ENCODE results near the gene IFT172.

The IFT172 gene

GRCh38 chr2:27494284-27494943, 4.9 kb upstream of the IFT172 start:
- no peak for FAIRE-seq

DNA sequence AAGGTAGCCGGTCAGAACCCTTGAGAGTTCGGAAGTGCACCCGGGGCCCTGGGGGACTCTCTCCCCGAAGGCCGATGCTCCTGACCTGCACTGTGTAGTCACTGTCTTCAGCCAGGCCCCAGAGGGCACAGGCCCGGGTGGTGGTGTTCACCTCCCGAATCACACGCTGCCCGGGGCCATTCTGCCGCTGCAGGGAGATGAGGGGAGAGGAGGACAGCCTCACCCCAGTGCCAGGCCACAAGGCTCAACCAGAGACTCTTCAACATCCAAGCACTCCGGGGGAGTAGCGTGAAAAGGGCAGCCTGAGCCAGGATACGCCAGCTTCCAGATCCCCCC, 4.4 kb upstream of the IFT172 start:
- FAIRE-seq, result no peak

DNA sequence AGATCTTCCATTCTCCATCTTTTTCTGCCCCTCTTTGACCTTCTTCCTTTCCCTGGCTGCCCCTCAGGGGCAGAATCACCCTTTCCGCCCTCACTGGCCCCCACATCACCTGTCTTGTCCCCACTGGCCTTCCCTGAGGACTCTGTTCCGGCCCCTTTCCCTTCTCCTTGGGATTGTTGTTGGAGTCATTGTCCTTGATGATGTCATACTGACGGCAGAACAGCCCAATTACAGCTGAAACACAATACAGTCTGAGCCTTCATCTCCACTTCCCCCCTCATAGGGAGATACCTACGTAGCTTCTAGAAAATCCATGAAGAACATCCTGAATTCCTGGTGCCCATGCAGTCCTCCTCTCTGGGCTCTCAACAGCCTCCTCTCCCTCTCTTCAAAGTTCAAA, 3.0 kb upstream of the IFT172 start:
- no peak for FAIRE-seq

GRCh38 chr2:27489118-27489497, 435 bp downstream of the IFT172 start:
- no peak for FAIRE-seq

- no peak for FAIRE-seq
Measured at GRCh38 chr2:27485496-27485895, 4.0 kb downstream of the IFT172 start.

- FAIRE-seq, result no peak
Measured at GRCh38 chr2:27471961-27472360, 17.6 kb downstream of the IFT172 start.

DNA sequence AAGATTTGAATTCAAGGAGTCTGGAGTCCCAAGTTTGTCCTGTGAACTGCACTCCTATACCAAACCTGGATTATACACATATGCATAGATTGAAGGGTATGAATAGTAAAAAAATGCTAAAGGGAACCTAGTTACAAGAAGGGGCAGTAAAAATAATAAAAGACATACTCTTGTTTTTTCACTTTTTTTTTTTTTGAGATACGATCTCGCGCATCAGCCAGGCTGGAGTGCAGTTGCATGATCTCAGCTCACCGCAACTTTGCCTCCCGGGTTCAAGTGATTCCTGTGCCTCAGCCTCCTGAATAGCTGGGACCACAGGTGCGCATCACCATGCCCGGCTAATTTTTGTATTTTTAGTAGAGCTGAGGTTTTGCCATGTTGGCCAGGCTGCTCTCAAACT, 25.1 kb downstream of the IFT172 start:
- FAIRE-seq, result no peak

DNA sequence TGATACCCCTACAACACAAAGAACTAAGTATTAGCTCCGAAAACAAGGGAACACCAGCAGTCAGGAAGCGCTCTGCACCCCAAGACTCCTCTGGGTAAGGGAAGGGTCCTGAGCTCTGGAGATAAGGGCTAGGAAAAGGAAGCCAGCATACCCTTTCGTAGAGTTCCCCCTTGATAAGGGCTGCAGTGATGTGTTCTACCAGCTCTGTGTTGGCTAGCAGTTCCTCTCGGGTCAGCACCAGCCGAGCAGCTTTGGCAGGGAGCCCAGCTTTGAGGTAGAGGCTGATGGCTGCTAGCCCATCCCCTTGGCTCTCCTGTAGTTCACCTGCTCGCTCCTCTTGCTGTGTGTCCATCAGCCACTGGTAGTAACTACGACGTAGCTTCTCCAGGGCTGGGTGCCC, 28.4 kb downstream of the IFT172 start:
- no peak for FAIRE-seq

- FAIRE-seq, result no peak
Measured at GRCh38 chr2:27453968-27454367, 35.6 kb downstream of the IFT172 start.

- FAIRE-seq, result no peak
Measured at GRCh38 chr2:27451095-27451494, 38.4 kb downstream of the IFT172 start.

DNA sequence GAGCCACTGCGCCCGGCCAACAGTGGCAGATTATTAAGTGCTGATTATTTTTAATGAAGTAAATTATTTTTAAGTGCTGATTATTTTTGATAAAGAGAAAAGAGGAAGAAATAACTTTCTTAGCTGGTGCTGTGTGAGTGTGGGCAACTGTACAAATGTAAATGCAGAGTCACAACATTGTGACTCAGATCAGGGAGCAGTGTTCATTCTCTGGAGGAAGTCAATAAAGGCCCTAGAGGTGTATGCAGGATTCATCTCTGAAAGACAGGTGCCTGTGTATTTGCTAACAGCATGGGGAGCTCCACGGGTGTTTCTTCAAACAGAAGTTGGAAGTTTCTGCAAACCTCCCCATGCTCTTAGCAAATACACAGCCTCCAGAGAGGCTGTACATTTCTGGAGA, 41.2 kb downstream of the IFT172 start:
- FAIRE-seq, result no peak

DNA sequence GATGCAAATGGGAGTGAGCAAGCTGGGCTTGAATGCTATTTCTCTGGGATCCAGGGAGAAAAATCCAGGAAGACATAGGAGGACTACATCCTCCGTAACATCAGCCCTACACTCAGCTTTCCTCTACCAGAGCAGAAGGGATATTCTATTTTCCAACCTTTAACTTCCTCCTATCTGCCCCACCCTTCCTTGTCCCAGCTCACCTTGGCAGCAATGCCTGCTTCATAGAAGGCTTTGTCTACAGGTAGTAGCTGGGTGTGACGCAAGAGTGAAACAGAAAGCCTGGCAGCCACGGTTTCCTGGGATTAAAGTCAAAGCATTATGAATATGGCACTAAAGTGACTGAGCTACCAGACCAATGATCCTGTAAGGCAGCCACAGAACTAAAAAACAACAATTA, 43.5 kb downstream of the IFT172 start:
- FAIRE-seq, result no peak

DNA sequence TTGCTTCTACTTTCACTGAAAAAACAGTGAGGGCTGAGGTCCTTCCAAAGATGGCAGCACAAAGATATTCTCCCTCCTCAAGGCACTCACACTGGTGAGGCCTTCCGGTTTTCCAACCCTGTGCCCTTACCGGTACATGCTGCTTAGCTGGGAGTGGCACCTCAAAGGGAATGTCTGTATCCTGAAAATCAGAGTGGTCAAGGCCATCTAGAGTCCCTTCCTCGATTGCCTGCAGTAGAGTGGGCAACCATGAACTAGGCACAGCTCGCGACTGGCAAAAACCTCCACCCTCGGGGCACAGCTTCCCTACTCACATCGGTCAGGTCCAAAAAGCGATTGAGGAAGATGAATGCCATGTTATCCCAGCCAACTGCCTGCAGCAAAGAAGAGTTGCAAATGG, 43.9 kb downstream of the IFT172 start:
- no peak for FAIRE-seq

DNA sequence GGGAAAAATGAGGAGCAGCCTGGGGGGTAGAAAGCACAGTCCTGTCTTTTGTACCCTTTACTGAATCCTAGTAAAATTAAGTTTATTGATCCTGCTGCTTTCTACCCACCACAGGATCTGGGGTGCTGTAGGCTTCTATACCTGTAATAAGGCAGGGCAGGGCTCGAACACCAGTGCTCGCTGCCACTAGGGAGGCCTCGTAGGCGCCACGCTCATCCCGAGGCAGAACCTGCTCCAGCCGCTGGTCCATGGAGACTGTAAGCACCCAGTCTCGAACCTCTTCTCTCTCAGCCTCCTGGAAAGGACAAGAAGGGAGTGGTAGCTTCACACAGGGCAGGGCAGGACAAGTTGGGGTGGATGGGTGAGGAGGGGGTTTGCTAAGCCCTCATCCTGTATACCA, 44.4 kb downstream of the IFT172 start:
- no peak for FAIRE-seq

- no peak for FAIRE-seq
Measured at GRCh38 chr2:27442920-27443282, 46.6 kb downstream of the IFT172 start.

DNA sequence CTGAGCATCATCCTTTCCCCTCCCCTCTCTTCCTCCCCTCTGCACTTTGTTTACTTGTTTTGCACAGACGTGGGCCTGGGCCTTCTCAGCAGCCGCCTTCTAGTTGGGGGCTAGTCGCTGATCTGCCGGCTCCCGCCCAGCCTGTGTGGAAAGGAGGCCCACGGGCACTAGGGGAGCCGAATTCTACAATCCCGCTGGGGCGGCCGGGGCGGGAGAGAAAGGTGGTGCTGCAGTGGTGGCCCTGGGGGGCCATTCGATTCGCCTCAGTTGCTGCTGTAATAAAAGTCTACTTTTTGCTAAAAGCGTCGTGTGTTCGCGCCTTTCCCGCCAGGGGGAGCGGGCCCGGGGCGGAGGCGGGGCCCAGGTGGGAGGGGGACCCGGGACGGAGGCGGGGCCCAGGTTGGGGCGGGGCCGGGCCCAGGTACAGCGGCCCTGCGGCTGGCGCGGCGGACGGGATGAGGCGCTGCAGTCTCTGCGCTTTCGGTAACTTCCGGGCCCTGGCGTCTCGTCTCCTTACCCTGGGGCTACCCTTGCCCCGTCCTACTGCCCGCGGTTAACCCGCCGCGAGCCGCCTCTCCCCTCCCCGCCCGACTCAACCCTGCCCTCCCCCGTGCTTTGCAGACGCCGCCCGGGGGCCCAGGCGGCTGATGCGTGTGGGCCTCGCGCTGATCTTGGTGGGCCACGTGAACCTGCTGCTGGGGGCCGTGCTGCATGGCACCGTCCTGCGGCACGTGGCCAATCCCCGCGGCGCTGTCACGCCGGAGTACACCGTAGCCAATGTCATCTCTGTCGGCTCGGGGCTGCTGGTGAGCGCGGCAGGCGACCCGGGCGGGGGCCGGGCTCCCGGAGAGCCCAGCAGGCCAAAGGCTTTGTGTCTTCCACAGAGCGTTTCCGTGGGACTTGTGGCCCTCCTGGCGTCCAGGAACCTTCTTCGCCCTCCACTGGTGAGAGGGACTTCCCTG, 47.3 kb downstream of the IFT172 start, which contains the start of gene KRTCAP3:
Gene KRTCAP3 (plus strand): TSS at position 424 of the 962 bp plus-strand sequence. CDS start 32 bp downstream, at position 456.
- FAIRE-seq, result no peak

DNA sequence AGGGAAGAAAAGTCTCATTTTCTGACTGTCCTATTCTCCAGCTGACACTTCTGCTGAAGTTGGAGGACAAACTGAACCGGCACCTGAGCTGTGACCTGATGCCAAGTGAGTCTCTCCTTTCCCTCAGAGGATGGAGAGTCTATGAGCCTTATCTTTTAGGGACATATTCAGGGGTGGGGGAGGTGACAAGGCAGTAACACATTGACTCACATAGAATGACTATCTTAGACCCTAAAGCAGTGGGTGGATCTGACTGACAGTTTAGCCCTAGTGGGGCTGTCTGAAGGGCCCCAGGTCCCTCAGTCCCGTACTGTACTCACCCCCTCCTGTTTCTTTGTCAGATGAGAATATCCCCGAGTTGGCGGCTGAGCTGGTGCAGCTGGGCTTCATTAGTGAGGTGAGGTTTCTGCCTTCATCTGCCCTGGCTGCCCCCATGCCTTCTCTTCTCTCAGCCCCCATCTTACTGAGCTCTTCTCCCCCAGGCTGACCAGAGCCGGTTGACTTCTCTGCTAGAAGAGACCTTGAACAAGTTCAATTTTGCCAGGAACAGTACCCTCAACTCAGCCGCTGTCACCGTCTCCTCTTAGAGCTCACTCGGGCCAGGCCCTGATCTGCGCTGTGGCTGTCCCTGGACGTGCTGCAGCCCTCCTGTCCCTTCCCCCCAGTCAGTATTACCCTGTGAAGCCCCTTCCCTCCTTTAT, 48.2 kb downstream of the IFT172 start:
- FAIRE-seq, result no peak

- FAIRE-seq, result no peak
Measured at GRCh38 chr2:27435628-27436027, 53.9 kb downstream of the IFT172 start.

DNA sequence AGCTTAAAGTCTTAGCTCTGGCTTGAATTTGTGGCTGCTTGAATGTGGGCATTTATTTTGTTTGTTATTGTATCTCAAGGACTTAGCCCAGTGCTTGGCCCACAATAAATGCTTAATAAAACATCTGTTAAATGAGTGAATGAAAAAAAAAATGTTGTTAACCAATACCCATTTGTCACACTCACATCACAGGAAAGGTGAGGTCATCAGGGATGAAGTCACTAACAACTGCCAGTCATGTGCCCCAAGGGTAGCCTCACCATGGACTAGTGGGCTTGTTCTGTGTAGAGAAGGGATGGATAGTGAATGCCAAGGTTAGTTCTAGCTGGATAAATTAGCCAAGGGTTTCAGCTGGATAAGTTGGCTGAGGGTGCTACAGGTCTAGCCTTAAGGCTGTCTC, 58.1 kb downstream of the IFT172 start:
- no peak for FAIRE-seq

GRCh38 chr2:27428978-27429541, 60.5 kb downstream of the IFT172 start:
- no peak for FAIRE-seq

DNA sequence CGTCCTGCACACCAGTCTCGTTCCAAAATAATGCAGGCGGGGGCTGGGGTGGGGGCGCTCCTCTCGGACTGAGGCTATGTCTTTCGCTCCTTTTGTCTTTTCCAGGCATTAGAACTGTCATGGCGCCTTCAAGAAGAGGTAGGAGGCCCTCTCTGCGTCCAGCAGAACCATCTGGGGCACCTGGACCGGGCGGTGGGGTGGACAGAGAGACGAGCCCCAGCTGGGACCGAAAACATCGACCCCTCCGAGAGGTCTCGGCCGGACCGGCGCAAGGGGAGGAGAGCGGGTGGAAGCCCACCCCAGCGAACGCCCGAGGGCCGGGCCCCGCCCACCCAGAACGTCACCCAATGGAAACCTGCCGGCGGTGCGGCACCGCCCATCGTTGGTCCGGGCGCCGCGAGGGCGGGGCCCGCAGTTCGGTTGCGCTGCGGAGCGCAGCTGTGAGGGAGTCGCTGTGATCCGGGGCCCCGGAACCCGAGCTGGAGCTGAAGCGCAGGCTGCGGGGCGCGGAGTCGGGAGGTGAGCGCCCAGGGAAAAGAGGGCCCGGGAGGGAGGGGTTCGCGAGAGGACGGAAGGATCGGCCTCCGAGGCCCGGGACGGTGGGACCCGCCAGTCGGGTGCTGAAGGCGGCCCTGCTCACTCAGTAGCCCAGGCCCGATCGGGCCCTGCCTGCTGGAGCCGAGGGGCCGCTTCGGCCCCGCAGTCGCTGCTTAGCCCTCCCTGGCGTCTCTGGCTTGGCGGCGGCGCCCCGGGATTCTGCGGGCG, 61.1 kb downstream of the IFT172 start, which contains the start of gene NRBP1:
Gene NRBP1 (plus strand): TSS at position 419 of the 765 bp plus-strand sequence. CDS start 4,643 bp downstream, outside the sequence.
- no peak for FAIRE-seq

DNA sequence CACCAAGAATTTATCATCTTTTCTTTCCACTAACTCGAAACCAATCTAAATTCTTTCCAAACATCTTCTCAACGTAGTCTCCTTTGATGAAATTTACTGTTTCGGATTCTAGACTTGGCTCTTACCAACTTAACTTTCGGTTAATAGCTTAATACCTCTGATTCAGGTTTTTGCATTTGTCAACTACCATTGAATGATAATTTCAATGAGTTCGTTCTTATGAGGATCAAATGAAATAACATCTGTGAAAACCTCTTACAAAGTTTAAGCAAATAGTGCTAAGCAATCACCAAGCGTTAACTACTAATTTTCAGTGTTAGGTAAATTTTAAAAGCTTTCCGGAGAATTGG, 61.7 kb downstream of the IFT172 start:
- FAIRE-seq, result no peak

Measured in colon (tissue), 2 donors.